NCI-H82 treated with DMSO at 0.1 percent for 48 hours (cell line): ENCODE results near the gene ADRA2A.

Experiments
- DNase-seq: peaks from one replicate; lab custom pipeline; 2025; ENCODE audit not compliant: unreplicated experiment; lab: John Stamatoyannopoulos, UW

The ADRA2A gene

DNA sequence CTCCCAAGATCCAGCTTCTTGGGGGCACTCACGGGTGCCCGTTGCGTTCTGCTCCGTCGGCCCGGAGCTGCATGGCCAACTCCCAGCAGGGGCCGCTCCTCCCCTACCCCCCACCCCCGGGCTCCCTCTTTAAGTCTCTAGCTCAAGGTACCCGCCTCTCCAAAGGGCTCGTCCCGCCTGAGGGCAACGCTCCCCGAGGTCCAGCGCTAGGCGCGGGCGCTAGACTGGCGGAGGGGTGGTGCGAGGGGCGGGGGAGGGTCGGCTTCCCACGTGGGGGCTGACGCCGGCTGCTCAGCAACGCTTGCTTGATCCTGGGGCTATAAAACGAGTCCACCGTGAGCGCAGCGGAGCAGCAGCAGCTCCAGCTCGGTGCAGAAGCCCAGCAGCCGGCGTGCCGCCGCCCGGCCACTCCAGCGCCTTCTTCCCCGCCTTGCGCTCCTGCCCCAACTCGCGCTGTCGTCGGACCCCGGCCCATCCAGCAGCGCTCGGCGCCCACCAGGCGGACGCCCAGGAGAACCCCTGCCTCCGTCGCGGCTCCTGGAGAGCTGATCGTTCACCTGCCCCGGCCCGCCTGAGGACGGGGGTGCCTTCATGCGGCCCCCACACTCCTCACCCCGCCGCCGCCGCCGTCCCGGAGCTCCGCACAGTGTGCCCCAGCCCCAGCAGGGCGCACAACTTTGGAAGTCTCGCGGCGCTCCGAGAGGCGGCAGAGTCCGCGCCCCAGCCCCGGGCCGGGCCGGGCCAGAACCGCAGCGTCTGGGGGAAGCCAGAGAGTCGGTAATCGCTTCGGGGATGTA lies at the start of gene ADRA2A:
TSS of gene ADRA2A (plus strand) at position 348 of the 797 bp plus-strand sequence. CDS start 968 bp downstream, outside the sequence.
- peak; percentile 41 for DNase-seq

DNA sequence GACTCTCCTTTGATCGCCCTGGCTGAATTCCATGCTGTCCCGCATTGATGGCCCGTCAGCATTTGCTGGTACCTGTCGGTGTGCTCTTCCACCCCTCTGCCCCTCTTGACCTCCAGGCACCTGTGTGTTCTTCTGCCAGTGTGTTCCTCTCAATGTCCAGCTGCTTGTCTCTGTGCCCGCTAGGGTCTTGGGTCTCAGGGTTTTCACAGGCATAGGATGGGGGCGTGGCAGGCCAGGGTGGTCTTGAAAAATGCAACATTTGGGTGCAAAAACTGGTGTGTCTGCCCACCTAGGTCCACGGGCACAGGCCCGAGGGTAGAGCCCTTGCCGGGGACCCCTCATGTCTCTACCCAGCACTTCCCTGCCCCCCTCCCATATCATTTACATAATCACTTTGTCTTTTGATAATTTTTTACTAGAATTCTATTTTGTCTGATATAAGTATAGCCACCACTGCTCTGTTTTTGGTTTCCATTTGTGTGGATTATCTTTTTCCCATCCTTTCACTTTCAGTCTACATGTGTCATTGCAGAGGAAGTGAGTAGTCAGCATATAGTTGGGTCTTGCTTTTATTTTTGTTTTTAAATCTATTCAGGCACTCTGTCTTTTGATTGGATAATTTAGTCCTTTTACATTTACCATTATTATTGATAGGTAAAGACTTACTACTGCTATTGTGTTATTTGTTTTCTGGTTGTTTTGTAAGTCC lies 46.6 kb upstream of the ADRA2A start:
- DNase-seq: no peak

DNA sequence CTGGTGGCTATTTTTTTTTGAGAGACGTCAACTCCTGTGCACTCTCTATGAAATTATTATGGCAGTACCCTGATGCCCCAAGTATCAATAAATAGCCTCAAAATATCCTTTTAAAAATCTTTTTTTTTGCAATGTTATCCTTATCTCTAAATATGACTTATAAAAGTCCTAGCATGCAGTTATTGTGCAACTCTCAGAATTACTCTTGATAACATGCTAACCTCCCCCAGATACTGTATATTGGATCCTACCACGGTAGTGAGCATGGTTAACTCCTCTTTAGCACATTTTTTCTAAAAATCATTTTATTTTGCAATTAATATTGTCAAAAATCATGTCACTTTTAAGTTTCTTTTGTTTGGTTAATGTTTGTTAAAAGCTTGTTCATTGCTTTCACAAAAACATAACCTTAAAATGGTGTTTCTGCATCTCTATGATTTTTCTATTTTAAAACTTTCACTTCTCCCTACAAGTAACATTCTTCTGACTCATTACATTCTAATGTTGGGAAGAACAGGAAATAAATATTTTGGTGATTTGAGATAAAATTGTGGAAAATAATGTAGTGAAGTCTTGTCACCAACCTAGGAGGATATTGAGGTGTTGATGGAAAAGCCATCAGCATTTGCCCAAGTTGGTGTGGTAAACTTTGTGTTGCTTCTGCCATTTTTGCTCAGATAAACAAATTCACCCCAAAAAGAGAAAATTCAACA lies 42.1 kb upstream of the ADRA2A start:
- no peak for DNase-seq

DNA sequence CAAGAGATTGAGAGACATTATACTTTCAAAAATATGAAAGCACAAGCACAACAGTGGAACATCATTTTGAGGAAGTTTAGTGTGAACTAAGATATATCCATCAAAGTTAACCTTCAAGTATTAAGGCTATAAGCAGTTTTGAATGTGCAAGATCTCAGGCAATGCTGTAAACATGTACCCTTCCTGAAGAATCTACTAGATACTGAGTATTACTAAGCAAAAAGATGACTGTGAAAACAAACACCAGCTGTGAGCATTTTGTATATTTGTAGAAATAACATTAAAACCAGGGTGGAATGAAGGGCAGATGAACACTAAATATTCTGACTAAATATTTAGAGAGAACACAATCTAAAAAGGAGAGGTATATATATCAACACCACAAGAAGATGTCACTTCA lies 41.3 kb upstream of the ADRA2A start:
- no peak for DNase-seq

DNA sequence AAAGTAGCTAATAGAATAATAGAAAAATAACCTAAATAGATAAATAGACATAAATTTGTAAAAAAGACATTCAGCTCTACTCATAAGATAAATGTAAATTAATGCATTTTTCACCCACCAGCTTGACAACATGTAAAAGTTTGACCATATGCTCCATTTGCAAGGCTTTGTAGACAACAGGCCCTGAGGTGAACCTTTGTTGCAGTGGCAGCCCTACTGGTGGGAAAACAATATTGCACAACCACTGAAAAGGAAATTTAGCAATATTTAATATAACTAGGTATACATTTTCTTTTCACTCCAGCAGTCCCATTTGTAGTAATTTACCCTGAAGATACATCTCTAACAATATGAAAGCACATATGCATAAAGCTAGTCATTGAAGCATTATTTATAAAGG lies 39.0 kb upstream of the ADRA2A start:
- DNase-seq: no peak

DNA sequence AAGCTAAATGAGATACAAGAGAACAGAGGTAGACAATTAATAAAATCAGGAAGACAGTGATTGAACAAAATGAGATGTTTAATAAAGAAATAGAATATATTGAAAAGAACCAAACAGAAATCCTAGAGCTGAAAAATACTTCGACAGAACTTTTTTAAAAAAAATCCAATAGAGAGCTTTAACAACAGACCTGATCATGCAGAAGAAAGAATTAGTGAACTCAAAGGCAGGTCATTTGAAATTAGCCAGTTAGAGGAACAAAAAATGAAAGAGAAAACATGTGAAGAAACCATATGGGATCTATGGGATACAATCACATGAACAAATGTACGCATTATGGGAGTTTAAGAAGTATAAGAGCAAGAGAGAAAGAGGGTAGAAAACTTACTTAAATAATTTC lies 37.3 kb upstream of the ADRA2A start:
- no peak for DNase-seq

DNA sequence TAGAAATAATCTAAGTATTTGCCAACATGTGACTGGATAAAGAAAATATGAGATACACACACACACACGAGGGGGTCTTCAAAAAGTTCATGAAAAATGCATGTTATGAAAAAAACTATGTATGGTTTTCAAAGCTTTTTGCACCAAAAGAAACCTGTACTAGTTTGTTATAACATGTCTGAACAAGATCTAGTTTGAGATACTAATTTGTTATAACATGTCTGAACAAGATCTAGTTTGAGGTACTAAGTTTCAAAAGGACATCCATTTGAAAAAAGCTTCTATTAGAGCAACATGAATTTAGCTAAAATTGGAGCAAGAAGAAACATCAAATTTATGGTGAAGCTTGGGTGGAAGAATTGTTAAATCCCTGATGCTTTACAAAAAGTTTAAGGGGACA lies 19.8 kb upstream of the ADRA2A start:
- DNase-seq: no peak

DNA sequence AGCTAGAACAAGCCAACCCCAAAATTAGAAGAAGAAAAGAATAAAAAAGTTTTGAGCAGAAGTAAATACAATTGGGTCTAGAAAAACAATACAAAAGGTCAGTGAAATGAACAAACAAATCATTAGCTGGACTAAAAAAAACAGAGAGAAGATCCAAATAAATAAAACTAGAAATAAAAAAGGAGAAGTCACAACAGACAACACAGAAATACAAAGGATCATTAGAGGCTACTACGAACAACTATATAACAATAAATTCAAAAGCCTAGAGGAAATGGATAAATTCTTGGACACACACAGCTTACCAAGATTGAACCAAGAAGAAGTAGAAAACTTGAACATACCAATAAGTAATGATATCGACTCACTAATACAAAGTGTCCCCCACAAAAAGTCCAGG lies 13.4 kb upstream of the ADRA2A start:
- DNase-seq: no peak

DNA sequence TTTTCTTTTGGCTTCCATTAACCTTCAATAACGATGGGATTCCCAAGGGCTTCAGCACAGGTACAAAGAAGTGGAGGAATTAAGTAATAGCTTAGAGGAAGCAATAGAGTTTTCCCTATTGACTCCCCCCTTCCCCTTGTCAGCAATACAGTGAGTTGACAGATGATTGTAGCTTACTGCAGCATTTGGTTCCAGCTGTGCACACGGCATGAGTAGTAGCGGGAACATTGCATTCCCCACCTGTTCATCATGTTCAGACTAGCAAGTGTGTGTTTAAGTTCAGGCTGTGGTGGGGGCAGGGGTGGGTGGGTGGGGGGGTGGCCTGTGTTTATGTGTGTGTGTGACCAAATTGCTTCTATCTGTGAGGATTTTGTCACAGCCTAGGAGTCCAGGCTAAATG lies 4.6 kb upstream of the ADRA2A start:
- no peak for DNase-seq

DNA sequence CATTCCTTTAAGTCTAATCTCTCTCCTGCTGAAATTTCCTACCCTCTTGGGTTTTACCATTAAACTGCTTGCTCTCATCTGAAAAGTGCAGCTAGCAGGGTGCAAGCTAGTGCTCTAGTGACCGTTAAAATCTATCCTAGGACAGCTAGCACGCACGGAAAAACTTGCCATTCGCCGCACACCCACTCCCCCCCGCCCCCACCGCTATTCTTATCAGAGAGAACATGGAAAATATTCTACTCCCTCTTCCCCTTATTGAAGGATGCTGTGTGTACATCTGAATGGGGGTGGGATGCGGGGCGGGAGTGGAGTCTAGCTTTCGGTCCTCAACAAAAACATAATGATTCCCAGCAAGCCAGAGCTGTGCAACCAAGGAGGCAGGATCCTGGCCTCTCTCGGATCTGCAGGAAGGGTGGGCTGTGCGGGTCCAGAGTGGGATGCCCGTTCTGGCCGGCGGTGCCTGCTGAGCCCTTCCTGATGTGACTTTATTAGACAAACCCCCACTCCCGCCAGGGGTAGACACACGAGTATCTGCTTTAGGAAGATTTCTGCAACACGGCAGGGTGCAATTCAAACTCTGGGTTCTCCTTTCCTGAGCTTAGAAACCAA lies 1.1 kb upstream of the ADRA2A start:
- DNase-seq: no peak

DNA sequence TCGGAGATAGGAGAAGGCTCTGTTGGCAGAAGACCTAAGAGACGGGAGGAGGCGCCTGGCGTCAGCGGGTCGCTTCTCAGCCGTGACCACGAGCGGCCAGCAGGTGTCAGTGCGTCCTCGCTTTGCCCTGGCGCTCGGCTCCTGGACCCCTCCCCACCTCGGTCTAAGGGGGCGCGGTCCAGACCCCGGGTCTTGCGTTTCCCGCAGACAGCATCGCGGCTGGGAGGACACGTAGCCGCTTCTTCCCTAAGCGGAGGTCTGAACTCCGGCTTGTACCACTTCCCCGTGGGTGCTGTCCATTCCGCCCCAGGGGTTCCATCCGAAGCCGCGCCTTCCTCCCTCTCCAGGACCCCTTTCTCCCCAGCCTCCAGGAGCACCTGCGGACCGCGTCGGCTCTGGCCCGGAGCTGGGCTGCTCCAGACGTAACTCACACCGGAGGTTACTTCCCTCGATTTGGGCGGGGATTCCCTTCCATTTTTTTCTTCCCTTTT lies 593 bp upstream of the ADRA2A start:
- peak; percentile 33 for DNase-seq

DNA sequence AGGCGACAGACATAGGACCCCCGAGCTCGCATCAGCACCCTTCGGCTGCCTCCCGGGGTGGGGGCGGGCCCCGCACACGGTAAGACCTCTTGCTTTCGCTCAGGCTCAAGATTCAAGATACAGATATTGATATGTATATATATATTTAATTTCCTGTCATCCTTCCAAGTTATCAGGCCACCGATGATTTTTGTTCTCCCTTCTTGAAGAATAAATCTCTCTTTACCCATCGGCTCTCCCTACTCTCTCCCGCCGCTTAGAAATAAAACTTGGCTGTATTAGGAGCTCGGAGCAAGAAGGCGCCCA lies 603 bp downstream of the ADRA2A start:
- DNase-seq: no peak

DNA sequence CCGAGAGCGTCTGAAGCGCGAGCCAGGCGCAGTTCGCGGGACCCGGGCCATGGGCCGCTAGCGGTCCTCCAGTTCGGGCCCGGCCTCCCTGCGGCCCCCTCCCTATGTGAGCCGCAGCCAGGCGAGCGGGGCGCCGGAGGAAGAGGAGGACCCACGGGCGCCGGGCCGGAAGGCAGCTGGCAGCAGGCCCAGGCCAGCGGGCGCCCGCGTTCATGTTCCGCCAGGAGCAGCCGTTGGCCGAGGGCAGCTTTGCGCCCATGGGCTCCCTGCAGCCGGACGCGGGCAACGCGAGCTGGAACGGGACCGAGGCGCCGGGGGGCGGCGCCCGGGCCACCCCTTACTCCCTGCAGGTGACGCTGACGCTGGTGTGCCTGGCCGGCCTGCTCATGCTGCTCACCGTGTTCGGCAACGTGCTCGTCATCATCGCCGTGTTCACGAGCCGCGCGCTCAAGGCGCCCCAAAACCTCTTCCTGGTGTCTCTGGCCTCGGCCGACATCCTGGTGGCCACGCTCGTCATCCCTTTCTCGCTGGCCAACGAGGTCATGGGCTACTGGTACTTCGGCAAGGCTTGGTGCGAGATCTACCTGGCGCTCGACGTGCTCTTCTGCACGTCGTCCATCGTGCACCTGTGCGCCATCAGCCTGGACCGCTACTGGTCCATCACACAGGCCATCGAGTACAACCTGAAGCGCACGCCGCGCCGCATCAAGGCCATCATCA lies 1.1 kb downstream of the ADRA2A start:
- no peak for DNase-seq

DNA sequence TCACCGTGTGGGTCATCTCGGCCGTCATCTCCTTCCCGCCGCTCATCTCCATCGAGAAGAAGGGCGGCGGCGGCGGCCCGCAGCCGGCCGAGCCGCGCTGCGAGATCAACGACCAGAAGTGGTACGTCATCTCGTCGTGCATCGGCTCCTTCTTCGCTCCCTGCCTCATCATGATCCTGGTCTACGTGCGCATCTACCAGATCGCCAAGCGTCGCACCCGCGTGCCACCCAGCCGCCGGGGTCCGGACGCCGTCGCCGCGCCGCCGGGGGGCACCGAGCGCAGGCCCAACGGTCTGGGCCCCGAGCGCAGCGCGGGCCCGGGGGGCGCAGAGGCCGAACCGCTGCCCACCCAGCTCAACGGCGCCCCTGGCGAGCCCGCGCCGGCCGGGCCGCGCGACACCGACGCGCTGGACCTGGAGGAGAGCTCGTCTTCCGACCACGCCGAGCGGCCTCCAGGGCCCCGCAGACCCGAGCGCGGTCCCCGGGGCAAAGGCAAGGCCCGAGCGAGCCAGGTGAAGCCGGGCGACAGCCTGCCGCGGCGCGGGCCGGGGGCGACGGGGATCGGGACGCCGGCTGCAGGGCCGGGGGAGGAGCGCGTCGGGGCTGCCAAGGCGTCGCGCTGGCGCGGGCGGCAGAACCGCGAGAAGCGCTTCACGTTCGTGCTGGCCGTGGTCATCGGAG lies 1.8 kb downstream of the ADRA2A start:
- DNase-seq: no peak

DNA sequence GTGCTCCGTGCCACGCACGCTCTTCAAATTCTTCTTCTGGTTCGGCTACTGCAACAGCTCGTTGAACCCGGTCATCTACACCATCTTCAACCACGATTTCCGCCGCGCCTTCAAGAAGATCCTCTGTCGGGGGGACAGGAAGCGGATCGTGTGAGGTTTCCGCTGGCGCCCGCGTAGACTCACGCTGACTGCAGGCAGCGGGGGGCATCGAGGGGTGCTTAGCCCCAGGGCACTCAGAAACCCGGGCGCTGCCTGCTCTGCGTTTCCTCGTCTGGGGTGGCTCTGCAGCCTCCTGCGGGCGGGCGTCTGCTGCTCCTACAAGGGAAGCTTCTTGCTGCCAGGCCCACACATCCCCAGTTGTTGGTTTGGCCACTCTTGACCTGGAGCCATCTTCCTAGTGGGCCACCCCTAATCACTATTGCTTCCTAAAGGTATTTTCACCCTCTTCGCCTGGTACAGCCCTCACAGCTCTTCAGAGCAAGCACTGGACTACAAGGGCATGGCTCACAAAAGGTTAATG lies 2.5 kb downstream of the ADRA2A start:
- DNase-seq: no peak

DNA sequence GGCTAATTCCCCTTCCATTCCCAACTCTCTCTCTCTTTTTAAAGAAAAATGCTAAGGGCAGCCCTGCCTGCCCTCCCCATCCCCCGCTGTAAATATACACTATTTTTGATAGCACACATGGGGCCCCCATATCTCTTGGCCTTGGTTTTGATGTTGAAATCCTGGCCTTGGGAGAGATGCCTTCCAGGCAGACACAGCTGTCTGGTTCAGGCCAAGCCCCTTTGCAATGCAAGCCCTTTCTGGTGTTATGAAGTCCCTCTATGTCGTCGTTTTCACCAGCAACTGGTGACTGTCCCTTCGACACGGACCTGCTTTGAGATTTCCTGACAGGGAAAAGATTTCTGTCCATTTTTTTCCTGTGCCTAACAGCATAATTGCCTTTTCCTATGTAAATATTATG lies 3.0 kb downstream of the ADRA2A start:
- DNase-seq: no peak

DNA sequence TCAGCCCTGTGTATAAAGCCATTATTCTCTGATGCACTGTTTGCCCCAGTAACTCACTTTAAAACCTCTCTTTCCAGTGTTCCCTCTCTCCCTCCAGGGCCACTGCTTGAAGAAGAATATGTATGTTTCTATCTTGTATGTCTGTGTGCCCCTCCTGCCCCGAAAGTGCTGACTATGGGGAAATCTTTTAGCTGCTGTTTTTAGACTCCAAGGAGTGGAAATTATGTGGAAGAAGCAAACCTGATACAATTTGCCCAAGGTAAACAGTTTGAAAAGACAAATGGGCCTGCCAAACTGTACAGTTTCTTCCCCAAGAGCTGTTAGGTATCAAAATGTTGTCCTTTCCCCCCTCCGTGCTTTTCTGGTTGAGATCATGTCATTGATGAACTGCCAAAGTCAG lies 3.4 kb downstream of the ADRA2A start:
- no peak for DNase-seq

DNA sequence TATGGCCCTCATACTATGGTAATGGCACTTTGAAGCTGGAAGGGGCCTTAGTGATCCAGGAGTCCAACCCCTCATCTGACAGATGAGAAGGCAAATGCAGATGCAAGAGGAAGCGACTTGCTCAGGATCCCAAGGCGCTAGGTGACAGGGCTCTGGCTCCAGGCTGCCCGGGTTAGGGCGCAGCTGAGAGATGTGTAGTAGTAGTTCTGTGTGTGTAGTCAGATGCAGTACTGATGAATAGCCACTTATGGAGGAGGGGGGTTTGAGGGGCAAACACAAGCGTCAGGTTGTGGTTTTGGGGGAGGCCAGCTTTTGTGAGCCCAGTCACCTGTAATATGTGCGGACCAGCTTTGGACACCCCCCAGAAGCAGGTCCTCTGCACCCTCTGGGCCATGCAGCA lies 4.8 kb downstream of the ADRA2A start:
- DNase-seq: no peak

DNA sequence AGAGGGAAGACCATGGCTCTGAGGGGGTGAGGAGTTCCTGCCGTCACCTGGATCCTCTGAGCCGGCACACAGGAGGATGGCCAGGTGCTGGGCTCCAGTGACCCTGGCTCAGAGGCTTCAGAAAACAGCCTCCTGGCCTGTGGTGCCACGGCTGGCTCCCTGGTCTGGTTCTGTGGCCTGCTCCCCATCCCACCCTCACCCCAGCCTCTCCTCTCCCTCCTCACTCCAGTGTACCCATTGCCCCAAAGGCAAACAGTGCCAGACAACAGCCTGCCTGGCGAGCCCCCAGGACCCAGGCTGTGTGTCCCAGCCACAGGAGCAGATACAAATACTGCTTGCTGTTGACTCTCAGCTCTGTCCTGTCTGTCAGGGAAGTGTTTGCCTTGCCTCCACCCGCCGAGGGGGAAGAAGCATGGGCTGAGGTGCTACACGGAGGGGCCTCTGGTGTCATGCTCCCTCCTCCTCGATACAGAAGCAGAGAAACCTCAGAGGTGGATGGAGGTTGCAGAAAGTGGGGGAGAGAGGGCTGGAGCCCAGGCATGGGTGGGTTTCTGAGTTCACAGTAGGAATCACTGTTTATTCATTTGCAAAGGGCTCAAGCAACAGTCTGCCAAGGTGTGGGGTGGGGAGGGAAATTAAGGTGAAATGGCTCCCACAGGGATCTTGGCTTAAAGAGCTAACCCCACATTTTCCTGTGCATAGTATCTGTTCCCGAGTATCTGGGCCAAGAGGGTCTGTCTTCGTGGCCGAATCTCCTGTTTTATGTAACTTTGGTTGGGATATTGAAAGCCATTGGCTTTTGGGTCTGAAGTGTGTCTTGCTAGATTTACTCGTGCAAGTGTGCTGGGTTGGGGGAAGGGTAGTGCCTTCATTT lies 5.5 kb downstream of the ADRA2A start:
- no peak for DNase-seq
